MG63 (cell line): ENCODE measurements around the gene OR2T2. TPM values are rescaled to one million over a fixed set of nuclear protein-coding genes. Genes with fewer than 3 reads are reported as not detected.
"Not testable (repeated sequence)": the region's sequence is repeated elsewhere in the genome, so short reads cannot be mapped to it uniquely, and the experiment has no call there.

Experiments used
- DNase-seq: peaks from one replicate; pipeline ENCODE4 v3.0.0-alpha.2; 2020
- H3K27me3 ChIP-seq: fragments of 250-450 bp; sonication (Bioruptor Pico); 2 replicates; pipeline ENCODE4 v1.5.1; 2020; ENCODE audit warnings: mild to moderate bottlenecking, moderate library complexity
- H3K36me3 ChIP-seq: fragments of 250-450 bp; sonication (Bioruptor Pico); 2 replicates; pipeline ENCODE4 v1.5.1; 2020; ENCODE audit warnings: mild to moderate bottlenecking, moderate library complexity
- H3K4me3 ChIP-seq: fragments of 250-450 bp; sonication (Bioruptor Pico); 2 replicates; pipeline ENCODE4 v1.5.1; 2020; ENCODE audit warnings: mild to moderate bottlenecking, moderate library complexity
- H3K9me3 ChIP-seq: fragments of 250-450 bp; sonication (Bioruptor Pico); 2 replicates; pipeline ENCODE4 v1.5.1; 2020; ENCODE audit warnings: mild to moderate bottlenecking, moderate library complexity
- total RNA-seq: library from RNA; depleted of rRNA; stranded (reverse); fragments of >200 nt; shearing (Covaris generic); gene quantifications from 2 replicates; pipeline ENCODE4 v1.2.3, GENCODE V29; 2014; ENCODE audit warnings: low replicate concordance; rRNA removed

OR2T2 gene, protein sequence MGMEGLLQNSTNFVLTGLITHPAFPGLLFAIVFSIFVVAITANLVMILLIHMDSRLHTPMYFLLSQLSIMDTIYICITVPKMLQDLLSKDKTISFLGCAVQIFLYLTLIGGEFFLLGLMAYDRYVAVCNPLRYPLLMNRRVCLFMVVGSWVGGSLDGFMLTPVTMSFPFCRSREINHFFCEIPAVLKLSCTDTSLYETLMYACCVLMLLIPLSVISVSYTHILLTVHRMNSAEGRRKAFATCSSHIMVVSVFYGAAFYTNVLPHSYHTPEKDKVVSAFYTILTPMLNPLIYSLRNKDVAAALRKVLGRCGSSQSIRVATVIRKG
- not detected in 2 replicates for total RNA-seq

GRCh38 chr1:248445399-248445798, at the start of gene OR2T2:
Gene OR2T2, plus strand, starts transcription at chr1:248445637. Its CDS starts 7,161 bp downstream, at chr1:248452798.
- not testable (repeated sequence) for H3K4me3 ChIP-seq, DNase-seq, H3K36me3 ChIP-seq, H3K9me3 ChIP-seq, H3K27me3 ChIP-seq

- Histone ChIP-seq H3K9me3 (no peaks in the 10 kb centered on the region), H3K4me3 (no peak within 1 kb of the TSS), H3K36me3 (no peaks in the 10 kb centered on the region), H3K27me3 (no peaks in the 10 kb centered on the region)
- no peak for DNase-seq
Measured at GRCh38 chr1:248402748-248403147, 42.7 kb upstream of the OR2T2 start, which contains the start of gene OR2T1. Gene OR2T1, plus strand, starts transcription at chr1:248403048. Its CDS starts 3,100 bp downstream, at chr1:248406148.

DNA sequence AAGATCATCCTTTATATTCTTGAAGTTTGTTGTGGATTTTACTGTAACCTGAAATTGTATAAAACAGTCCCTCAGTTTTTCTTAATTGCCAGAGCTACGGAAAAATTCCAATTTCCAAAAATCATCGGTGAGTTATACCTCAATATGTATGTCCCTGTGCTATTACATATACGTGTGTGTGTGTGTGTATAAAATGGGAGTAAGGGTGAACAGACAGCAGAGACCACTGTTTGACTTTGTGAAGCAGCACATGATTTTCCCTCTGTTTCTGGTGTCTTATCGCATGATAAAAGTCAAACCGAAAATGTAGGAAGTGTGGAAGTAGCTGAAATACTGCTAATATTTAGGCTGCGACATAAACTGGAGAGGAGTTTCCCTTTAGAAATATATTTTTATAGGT, 41.4 kb upstream of the OR2T2 start:
- Histone ChIP-seq H3K36me3 (no peaks in the 10 kb centered on the region), H3K27me3 (no peaks in the 10 kb centered on the region)
- no peak for DNase-seq

GRCh38 chr1:248406721-248407692, 38.4 kb upstream of the OR2T2 start:
- H3K36me3 ChIP-seq, result no peaks in the 10 kb centered on the region
- H3K27me3 ChIP-seq, result no peaks in the 10 kb centered on the region
- H3K4me3 ChIP-seq, result no peak overlapping the region
- peaks cover 5% of the 10 kb centered on the region for H3K9me3 ChIP-seq
- no peak for DNase-seq

More for the DNA sequence above, 41.4 kb upstream of the OR2T2 start:
- H3K4me3 ChIP-seq, result no peak overlapping the region
- H3K9me3 ChIP-seq, result no peaks in the 10 kb centered on the region

DNA sequence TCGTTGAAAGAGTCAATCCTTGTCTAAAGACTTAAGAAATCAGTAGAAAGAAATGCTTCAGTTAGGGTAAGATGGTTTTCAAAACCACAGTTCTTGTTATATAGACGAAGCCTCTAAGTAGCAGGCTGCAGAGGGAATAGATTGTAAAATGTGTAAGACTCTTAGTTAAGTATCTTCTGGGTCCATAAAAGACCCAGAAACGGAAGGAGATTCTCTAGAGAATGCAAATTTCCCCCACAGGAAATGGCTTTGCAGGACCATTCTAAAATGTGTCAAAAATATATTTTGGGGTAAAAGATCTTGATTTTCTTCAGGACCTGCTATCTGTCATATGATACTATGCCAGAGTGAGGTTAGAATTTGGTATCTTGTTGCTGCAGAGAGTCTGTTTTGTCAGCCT, 29.2 kb upstream of the OR2T2 start:
- no peak for DNase-seq
- Histone ChIP-seq H3K9me3 (peaks cover 14% of the 10 kb centered on the region), H3K27me3 (no peaks in the 10 kb centered on the region), H3K36me3 (no peaks in the 10 kb centered on the region), H3K4me3 (no peak overlapping the region)

DNA sequence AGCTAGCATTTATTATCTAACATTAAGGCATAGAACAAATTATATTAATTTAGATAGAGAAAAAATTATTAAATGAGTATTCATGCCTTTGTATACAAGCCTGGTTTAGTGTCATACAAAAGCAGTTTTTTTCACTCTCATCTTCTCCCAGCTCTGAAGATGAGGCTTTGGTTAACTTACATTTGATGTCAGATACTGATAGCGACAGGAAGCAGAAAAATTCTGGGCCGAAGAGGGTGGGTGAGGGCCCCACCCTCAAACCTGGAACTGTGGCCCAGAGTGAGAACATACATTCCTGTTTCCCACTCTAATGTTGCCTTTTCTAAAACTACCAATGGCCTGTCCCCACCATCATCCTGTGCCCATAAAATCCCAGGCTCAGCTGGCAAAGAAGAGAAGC, 27.6 kb upstream of the OR2T2 start:
- Histone ChIP-seq H3K27me3 (no peaks in the 10 kb centered on the region), H3K9me3 (peaks cover 21% of the 10 kb centered on the region), H3K4me3 (no peak overlapping the region), H3K36me3 (no peaks in the 10 kb centered on the region)
- no peak for DNase-seq

GRCh38 chr1:248421384-248421783, 24.1 kb upstream of the OR2T2 start:
- no peak for DNase-seq
- peaks cover 25% of the 10 kb centered on the region for H3K9me3 ChIP-seq

GRCh38 chr1:248427526-248428191, 17.8 kb upstream of the OR2T2 start:
- DNase-seq, H3K9me3 ChIP-seq, H3K27me3 ChIP-seq, H3K36me3 ChIP-seq, H3K4me3 ChIP-seq: not testable (repeated sequence)

More at GRCh38 chr1:248421384-248421783, 24.1 kb upstream of the OR2T2 start:
- Histone ChIP-seq H3K4me3 (no peak overlapping the region), H3K27me3 (no peaks in the 10 kb centered on the region), H3K36me3 (no peaks in the 10 kb centered on the region)

DNA sequence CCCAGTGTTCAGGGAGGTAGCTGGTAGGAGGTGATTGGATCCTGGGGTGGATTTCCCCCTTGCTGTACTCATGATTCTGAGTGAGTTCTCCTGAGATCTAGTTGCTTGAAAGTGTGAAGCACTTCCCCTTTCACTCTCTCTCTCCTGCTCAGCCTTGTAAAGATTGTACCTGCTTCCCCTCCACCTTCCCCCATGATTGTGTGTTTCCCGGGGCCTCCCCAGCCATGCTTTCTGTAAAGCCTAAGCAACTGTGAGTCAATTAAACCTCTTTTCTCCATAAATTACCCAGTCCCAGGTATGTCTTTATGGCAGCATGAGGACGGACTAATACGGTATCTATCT, 17.3 kb upstream of the OR2T2 start:
- not testable (repeated sequence) for H3K36me3 ChIP-seq, H3K9me3 ChIP-seq, DNase-seq, H3K4me3 ChIP-seq, H3K27me3 ChIP-seq

- not testable (repeated sequence) for H3K27me3 ChIP-seq, H3K4me3 ChIP-seq, H3K36me3 ChIP-seq, H3K9me3 ChIP-seq, DNase-seq
Measured at GRCh38 chr1:248431683-248432082, 13.8 kb upstream of the OR2T2 start.

- H3K36me3 ChIP-seq, DNase-seq, H3K27me3 ChIP-seq: not testable (repeated sequence)
Measured at GRCh38 chr1:248432201-248432600, 13.2 kb upstream of the OR2T2 start.

DNA sequence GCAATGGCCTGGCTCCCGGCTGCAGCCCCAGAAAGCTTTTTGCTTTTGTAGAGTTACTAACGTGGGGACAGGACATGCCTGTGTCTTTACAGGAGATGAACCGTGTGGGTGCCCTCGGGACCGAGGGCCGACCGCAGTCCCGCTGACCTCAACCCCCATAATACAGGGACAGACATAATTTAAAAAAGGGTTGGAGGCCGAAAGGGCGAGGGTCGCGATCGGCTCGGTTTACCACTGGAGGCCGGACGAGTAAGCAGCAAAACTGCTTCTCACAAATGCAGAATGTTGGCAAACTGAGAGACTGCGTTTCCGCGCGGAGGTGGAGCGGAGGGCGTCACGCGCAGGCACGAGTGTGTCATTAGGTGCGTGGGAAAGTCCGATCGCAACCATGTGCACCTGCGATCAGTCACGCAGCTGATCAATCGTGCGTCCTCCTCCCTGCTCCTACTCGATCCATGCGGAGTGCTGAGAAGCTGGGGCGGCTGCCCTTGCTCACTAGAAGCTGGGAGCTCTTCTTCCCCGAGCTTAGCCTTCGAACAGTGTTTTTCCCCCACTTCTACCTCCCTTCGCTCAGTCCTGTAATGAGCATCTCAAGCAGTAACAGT, 11.5 kb upstream of the OR2T2 start:
- not testable (repeated sequence) for H3K27me3 ChIP-seq, H3K36me3 ChIP-seq, H3K9me3 ChIP-seq, DNase-seq, H3K4me3 ChIP-seq

More at GRCh38 chr1:248432201-248432600, 13.2 kb upstream of the OR2T2 start:
- not testable (repeated sequence) for H3K9me3 ChIP-seq, H3K4me3 ChIP-seq

- not testable (repeated sequence) for H3K4me3 ChIP-seq, H3K27me3 ChIP-seq, H3K9me3 ChIP-seq, DNase-seq, H3K36me3 ChIP-seq
Measured at GRCh38 chr1:248434913-248435312, 10.5 kb upstream of the OR2T2 start.

DNA sequence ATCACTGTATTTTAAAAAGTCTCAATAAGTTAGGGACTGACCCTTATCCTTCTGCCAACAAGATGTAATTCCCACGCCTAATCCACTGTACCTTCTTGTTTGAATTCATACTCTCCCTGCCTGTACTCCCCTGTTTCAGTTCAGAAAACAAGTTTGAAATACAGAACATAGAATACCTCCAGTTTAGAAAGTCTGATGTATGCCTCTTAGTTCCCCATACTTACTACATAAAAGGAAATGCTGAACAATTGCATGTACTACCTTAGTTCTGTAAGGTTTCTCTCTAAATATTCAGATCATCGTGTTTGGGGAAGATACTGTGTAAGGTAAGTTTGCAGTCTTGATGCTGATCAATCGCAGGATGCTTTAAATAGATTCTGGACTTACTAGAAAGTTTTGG, 9.1 kb upstream of the OR2T2 start:
- H3K4me3 ChIP-seq, H3K9me3 ChIP-seq, DNase-seq, H3K36me3 ChIP-seq, H3K27me3 ChIP-seq: not testable (repeated sequence)

- H3K9me3 ChIP-seq, DNase-seq, H3K4me3 ChIP-seq, H3K27me3 ChIP-seq, H3K36me3 ChIP-seq: not testable (repeated sequence)
Measured at GRCh38 chr1:248438668-248439067, 6.8 kb upstream of the OR2T2 start.

DNA sequence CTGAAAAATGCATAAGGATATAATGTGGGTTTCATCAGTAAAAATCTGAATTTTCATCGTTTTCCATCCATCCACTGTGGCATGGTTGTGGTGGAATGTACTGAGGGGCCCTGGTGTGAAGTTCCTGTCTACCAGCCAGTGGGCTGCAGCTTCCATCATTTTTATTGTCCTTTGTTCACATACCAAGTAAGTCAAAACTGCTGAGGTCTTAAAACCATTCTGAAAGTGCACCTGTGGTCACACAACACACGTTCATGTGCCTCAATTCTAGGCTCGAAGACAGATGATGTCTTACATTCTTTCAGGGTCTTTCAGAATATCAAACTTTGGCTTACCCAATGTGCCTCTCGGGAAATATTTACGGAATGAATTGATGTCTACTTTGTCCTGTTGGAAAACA, 6.2 kb upstream of the OR2T2 start:
- DNase-seq, H3K36me3 ChIP-seq, H3K4me3 ChIP-seq, H3K27me3 ChIP-seq, H3K9me3 ChIP-seq: not testable (repeated sequence)
